Vagina (tissue), 2 donors: Measurements from ENCODE around the gene PLEKHG2.

ENCODE experiments used
- CTCF ChIP-seq, 3 experiments: fragments of 450-650 bp in 2 of 3; fragments of 200-600 bp in 1 of 3; sonication (generic) in 1 of 3; IDR thresholded peaks; one replicate each; pipeline ENCODE4 v1.5.1; 2017 to 2019; ENCODE audit warnings: antibody characterized with exemption in 3 of 3, mild to moderate bottlenecking in 2 of 3, moderate library complexity in 2 of 3
- POLR2A ChIP-seq, 2 donors: fragments of 450-650 bp; IDR thresholded peaks; one replicate each; pipeline ENCODE4 v1.6.1; 2017; ENCODE audit warnings: antibody characterized with exemption in 2 of 2, mild to moderate bottlenecking in 2 of 2, moderate library complexity in 2 of 2
- POLR2AphosphoS5 ChIP-seq, 2 donors: sonication (generic); formaldehyde crosslinking; IDR thresholded peaks; one replicate each; pipeline ENCODE4 v1.9.0; 2017; ENCODE audit warnings: antibody characterized with exemption in 2 of 2, mild to moderate bottlenecking in 2 of 2, low read depth in 1 of 2; ENCODE audit not compliant: insufficient read depth in 1 of 2

GRCh38 chr19:39408392-39409207 lies 3.9 kb upstream of the PLEKHG2 start:
- TF ChIP-seq CTCF (IDR thresholded peaks at IDR 0.05) (no peak), POLR2A (IDR thresholded peaks at IDR 0.05) (peak in 1 of 2 donors; percentile 14), POLR2AphosphoS5 (IDR thresholded peaks at IDR 0.05; ENCODE audit: insufficient read depth in 1 of 2, low read depth in 1 of 2) (peak in 1 of 2 donors; percentile 88)
